Spinal cord (tissue), 10 donors: ENCODE data around the gene ZDHHC21. TPM values are rescaled to one million over a fixed set of nuclear protein-coding genes. Genes with fewer than 3 reads are reported as not detected.

ENCODE experiments used
- DNase-seq, 6 donors: peaks; one replicate each; pipeline versions ENCODE4 v3.0.0 to v3.0.0-alpha.2; 2013 to 2015; ENCODE audit warnings: low spot score in 6 of 6, low read depth in 4 of 6
- H3K27ac ChIP-seq: one replicate; pipeline ENCODE4 v1.5.1; 2013; ENCODE audit warnings: low read depth, low read length, control low read depth
- H3K27me3 ChIP-seq: one replicate; pipeline ENCODE4 v1.6.1; 2013; ENCODE audit warnings: low read length; ENCODE audit not compliant: control insufficient read depth, insufficient read depth
- H3K36me3 ChIP-seq: one replicate; pipeline ENCODE4 v1.6.1; 2013; ENCODE audit warnings: low read length; ENCODE audit not compliant: control insufficient read depth, insufficient read depth
- H3K4me1 ChIP-seq: one replicate; pipeline ENCODE4 v1.6.1; 2013; ENCODE audit warnings: low read length; ENCODE audit not compliant: control insufficient read depth, insufficient read depth
- H3K4me3 ChIP-seq: one replicate; pipeline ENCODE4 v1.5.1; 2013; ENCODE audit warnings: low read depth, low read length, control low read depth
- H3K9me3 ChIP-seq: one replicate; pipeline ENCODE4 v1.6.1; 2013; ENCODE audit warnings: low read length; ENCODE audit not compliant: control insufficient read depth, insufficient read depth
- WGBS: methylation state at CpG from one replicate; pipeline ENCODE4 v1.1.5; 2013; ENCODE audit warnings: missing lambda C conversion rate; ENCODE audit not compliant: insufficient coverage; 5-methylcytosine and 5-hydroxymethylcytosine counted together
- polyA plus RNA-seq, 2 donors: library from polyadenylated mRNA; unstranded; fragments of 120-200 nt; gene quantifications; one replicate each; pipeline ENCODE4 v1.2.1, GENCODE V29; 2013; ENCODE audit not compliant: insufficient read length in 2 of 2
- total RNA-seq, 2 donors: library from RNA; depleted of rRNA in 1 of 2; stranded (reverse); fragments of 120-200 nt in 1 of 2; fragments of >200 nt in 1 of 2; gene quantifications; one replicate each; pipeline versions ENCODE4 v1.2.3 to v1.2.4, GENCODE V29; 2013 to 2014
- donor health status: healthy.

Gene ZDHHC21
- total and polyA plus RNA-seq, 4 donors: 14.5 to 61.0 (median 17.6) TPM

DNA sequence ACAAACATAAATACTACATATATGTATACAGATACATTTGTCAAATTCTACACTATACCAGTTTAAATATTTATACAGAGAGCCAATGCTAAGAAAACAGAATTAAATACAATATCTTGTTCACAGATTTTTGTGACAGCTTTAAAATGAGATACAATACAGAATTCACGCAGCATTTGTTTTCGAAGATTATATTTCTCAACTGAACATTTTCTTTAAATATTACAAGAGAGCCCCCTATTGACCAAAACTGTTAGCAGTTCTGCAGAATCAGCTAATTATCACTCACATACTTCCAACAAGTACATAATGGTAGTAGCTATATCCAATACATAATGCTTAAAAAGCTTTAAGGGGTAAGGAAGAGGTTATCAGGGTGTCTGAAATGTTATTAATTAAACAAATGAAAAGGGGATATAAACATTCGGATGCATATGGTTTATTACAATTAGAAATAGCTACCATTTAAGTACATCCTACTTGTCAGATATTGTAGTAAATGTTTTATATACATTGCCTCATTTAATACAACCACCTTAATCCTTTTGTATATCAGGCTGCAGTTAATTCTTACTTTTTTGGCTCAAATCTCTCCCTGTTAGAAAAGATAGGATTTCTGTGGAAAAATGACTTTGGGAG, 31.7 kb downstream of the ZDHHC21 start:
- Histone ChIP-seq H3K4me3 (no peak overlapping the region), H3K27ac (no peak overlapping the region), H3K27me3 (no peaks in the 10 kb centered on the region), H3K36me3 (no peaks in the 10 kb centered on the region), H3K4me1 (no peaks in the 10 kb centered on the region), H3K9me3 (no peaks in the 10 kb centered on the region)
- peak in 4 of 6 donors; percentile 36 to 89 (median 58) for DNase-seq
- WGBS: no CpG with 5 or more reads among the region's 3 CpGs

DNA sequence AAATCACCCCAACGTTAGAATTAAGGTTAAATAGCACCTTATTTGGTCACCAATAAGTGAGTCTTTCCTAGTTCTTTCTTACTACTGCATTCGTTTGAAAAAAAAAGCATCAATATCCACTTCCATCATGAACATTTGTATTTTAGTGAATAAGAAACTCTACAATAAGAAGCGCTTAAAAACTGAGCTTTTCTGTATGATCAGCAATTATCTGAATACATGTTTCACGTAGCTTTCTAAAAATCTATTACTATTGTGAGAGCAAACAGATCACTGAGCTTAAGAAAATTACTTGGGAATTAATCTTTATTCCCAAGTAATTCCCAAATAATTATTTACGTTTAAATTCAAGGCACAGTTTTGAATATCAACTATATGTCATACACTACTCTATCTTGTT, 32.5 kb downstream of the ZDHHC21 start:
- H3K27me3 ChIP-seq: no peaks in the 10 kb centered on the region
- DNase-seq: no peak
- no peaks in the 10 kb centered on the region for H3K36me3 ChIP-seq
- no CpG with 5 or more reads among the region's 5 CpGs for WGBS
- no peak overlapping the region for H3K27ac ChIP-seq
- H3K4me3 ChIP-seq: no peak overlapping the region
- no peaks in the 10 kb centered on the region for H3K4me1 ChIP-seq
- H3K9me3 ChIP-seq: no peaks in the 10 kb centered on the region

- peaks cover 6% of the 10 kb centered on the region for H3K9me3 ChIP-seq
- H3K4me3 ChIP-seq: no peak overlapping the region
- no peak for DNase-seq
- no peaks in the 10 kb centered on the region for H3K36me3 ChIP-seq
- H3K27ac ChIP-seq: no peak overlapping the region
- no peaks in the 10 kb centered on the region for H3K27me3 ChIP-seq
- H3K4me1 ChIP-seq: no peaks in the 10 kb centered on the region
- WGBS: no CpG with 5 or more reads among the region's 1 CpG
Observed at GRCh38 chr9:14654932-14655331, 38.3 kb downstream of the ZDHHC21 start.

DNA sequence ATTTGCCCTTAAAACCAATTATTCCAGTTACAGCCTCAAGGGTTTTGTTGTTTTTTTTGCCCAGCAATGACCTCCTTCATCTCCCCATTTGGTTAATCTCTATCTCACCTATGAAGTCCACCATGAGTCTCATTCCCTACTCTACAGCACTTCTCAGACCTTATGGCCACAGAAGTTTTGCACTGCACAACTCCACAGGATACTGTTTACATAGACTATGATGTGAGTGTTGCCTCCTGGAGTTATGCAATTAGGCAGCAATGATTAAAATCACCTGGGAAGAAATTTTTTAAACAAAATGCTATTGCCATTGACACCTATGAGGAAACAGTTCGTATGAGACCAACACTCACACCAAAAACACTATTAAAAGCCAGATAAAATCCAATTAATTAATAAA, 39.7 kb downstream of the ZDHHC21 start:
- no peaks in the 10 kb centered on the region for H3K27me3 ChIP-seq
- DNase-seq: no peak
- H3K4me1 ChIP-seq: no peaks in the 10 kb centered on the region
- peaks cover 6% of the 10 kb centered on the region for H3K9me3 ChIP-seq
- H3K27ac ChIP-seq: no peak overlapping the region
- no peaks in the 10 kb centered on the region for H3K36me3 ChIP-seq
- 100% methylated on average over 1 of the region's 1 CpG for WGBS
- no peak overlapping the region for H3K4me3 ChIP-seq

DNA sequence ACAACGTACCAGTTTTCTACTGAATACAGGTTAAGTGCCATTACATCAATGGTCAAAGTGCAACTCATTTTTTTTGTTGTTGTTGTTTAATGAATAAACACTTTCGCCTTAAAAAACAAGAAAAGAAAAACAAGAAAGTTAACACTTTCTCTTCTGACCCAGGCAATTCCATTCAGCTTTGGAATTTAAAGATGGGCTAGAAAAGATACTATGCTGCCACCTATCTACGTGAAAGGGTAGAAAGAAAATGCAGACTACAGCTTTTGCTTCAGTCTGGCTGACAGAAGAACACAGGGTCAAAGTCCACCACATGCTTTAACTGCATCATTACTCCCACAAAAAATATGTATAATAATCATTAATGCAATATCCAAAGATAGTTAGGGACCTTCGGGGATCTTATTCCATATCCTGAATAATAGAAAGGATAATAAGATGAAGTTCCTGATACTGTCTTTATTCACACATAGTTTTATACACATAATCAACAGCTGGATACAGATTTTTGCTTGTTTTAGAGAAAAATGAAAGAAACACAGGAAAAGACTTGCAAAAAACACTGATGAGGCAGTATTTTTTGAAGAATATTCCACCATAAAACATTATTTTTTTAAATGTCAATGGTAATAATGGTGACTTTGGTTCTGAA, 40.4 kb downstream of the ZDHHC21 start:
- peak in 5 of 6 donors; percentile 27 to 85 (median 50) for DNase-seq
- H3K27me3 ChIP-seq: no peaks in the 10 kb centered on the region
- no CpG with 5 or more reads among the region's 4 CpGs for WGBS
- H3K36me3 ChIP-seq: no peaks in the 10 kb centered on the region
- H3K4me3 ChIP-seq: no peak overlapping the region
- H3K27ac ChIP-seq: no peak overlapping the region
- no peaks in the 10 kb centered on the region for H3K4me1 ChIP-seq
- H3K9me3 ChIP-seq: peaks cover 6% of the 10 kb centered on the region

DNA sequence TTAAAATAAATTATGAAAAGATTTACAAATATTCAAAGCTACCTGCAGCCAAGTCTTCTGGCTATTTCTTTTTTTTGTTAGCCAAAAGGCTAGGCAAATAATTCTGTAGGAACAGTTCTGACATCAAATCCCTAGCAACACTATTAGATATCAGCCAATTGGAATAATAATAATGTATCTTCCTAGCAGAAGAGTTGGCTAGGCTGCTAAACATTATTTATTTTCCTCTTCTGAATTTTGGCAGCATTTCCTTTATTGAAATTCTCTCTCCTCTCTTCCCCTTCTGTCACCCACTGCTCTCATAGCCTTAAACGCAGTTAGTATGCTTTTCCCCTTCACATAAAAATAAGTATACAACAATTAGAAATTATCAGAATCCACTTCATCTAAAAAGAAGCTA, 42.6 kb downstream of the ZDHHC21 start:
- no CpG with 5 or more reads among the region's 1 CpG for WGBS
- H3K36me3 ChIP-seq: no peaks in the 10 kb centered on the region

DNA sequence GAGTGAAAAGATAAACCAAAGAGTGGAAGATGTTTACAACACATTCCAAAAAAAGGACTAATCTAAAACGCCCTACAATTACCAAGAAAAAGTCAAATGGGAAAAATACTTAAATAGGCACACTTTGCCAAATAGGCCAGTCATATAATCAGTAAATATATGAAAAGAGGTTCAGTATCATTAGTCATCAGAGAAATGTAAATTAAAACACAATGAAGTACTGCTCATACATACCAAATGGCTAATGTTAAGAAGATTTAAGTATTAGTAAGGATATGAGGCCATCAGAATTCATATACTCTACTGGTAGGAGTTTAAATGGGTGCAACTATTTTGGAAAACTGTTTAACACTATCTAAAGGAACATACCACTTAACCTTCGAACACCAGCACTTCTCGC, 47.6 kb downstream of the ZDHHC21 start:
- Histone ChIP-seq H3K27me3 (no peaks in the 10 kb centered on the region), H3K4me3 (no peak overlapping the region), H3K36me3 (no peaks in the 10 kb centered on the region), H3K9me3 (no peaks in the 10 kb centered on the region), H3K27ac (no peak overlapping the region), H3K4me1 (no peaks in the 10 kb centered on the region)
- no CpG with 5 or more reads among the region's 3 CpGs for WGBS
- DNase-seq: no peak

More for the DNA sequence above, 42.6 kb downstream of the ZDHHC21 start:
- no peak overlapping the region for H3K27ac ChIP-seq
- H3K4me1 ChIP-seq: no peaks in the 10 kb centered on the region
- H3K4me3 ChIP-seq: no peak overlapping the region
- H3K27me3 ChIP-seq: no peaks in the 10 kb centered on the region
- H3K9me3 ChIP-seq: peaks cover 6% of the 10 kb centered on the region
- DNase-seq: peak in 2 of 6 donors; percentile 20 to 62

- no CpG with 5 or more reads among the region's 1 CpG for WGBS
- Histone ChIP-seq H3K4me1 (no peaks in the 10 kb centered on the region), H3K9me3 (no peaks in the 10 kb centered on the region), H3K4me3 (no peak overlapping the region), H3K27ac (no peak overlapping the region), H3K36me3 (no peaks in the 10 kb centered on the region), H3K27me3 (no peaks in the 10 kb centered on the region)
- DNase-seq: no peak
Observed at GRCh38 chr9:14640967-14641366, 52.3 kb downstream of the ZDHHC21 start.

GRCh38 chr9:14640294-14640693, 52.9 kb downstream of the ZDHHC21 start:
- no CpG with 5 or more reads among the region's 2 CpGs for WGBS
- Histone ChIP-seq H3K36me3 (no peaks in the 10 kb centered on the region), H3K4me1 (no peaks in the 10 kb centered on the region), H3K27me3 (no peaks in the 10 kb centered on the region), H3K27ac (no peak overlapping the region), H3K9me3 (no peaks in the 10 kb centered on the region), H3K4me3 (no peak overlapping the region)
- DNase-seq: no peak
